ENCODE data around the gene PIEZO1.

Gene PIEZO1

DNA sequence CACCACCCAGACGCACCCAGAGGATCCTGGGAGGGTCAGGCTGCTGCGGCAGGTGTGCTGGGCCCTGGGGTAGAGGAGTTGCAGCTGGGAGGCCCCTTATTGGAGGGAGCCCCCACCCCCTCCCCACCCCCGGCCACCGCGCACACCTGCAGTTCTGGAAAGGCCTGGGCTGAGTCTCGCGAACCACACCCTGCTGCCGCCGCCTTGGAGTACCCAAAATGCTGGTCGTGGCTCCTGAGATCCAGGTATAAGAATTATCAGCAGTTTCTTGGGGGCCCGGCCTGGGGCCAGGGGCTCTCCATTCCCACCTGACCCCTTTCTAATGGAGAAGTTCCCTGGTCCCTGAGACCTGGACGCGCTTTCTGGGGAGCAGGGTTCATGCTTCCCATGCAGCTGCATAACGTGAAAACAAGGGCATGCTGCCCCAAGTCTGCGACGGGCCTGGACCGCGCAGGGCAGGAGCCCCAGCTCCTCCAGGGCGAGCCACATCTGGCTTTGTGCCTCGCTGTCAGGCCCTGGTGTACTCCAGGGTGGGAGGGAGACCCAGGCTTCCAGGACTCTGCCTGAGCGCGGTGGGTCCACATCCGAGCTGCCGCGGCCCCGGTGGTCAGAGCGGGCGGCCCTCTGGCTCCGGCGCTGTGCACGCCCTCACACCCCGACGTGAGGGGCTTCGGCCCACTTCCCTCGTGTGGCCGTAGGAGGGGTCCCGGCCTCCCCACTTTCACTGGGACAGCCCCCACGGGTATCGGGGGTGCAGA is 91.4 kb downstream of the PIEZO1 start:
- no peak overlapping the region for H3K27ac ChIP-seq
- TF ChIP-seq ZFX (IDR thresholded peaks at IDR 0.05; ENCODE audit: borderline replicate concordance), result no peak
- TF ChIP-seq, protein P1, sequence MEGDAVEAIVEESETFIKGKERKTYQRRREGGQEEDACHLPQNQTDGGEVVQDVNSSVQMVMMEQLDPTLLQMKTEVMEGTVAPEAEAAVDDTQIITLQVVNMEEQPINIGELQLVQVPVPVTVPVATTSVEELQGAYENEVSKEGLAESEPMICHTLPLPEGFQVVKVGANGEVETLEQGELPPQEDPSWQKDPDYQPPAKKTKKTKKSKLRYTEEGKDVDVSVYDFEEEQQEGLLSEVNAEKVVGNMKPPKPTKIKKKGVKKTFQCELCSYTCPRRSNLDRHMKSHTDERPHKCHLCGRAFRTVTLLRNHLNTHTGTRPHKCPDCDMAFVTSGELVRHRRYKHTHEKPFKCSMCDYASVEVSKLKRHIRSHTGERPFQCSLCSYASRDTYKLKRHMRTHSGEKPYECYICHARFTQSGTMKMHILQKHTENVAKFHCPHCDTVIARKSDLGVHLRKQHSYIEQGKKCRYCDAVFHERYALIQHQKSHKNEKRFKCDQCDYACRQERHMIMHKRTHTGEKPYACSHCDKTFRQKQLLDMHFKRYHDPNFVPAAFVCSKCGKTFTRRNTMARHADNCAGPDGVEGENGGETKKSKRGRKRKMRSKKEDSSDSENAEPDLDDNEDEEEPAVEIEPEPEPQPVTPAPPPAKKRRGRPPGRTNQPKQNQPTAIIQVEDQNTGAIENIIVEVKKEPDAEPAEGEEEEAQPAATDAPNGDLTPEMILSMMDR (IDR thresholded peaks at IDR 0.05), result no peak

- no peak for TF ChIP-seq ZFX (IDR thresholded peaks at IDR 0.05; ENCODE audit: borderline replicate concordance)
- TF ChIP-seq, protein P1 (IDR thresholded peaks at IDR 0.05), result no peak
- H3K27ac ChIP-seq, result no peak overlapping the region
These were observed 92.2 kb downstream of the PIEZO1 start for GRCh38 chr16:88692861-88693260.

GRCh38 chr16:88691924-88692560 is 93.0 kb downstream of the PIEZO1 start:
- no peak overlapping the region for H3K27ac ChIP-seq
- TF ChIP-seq ZFX (IDR thresholded peaks at IDR 0.05; ENCODE audit: borderline replicate concordance), result no peak
- TF ChIP-seq, protein P1 (IDR thresholded peaks at IDR 0.05), result no peak

GRCh38 chr16:88691129-88691813 is 93.7 kb downstream of the PIEZO1 start:
- TF ChIP-seq ZFX (IDR thresholded peaks at IDR 0.05; ENCODE audit: borderline replicate concordance), result no peak
- TF ChIP-seq, protein P1 (IDR thresholded peaks at IDR 0.05), result no peak
- no peak overlapping the region for H3K27ac ChIP-seq

- TF ChIP-seq, protein P1 (IDR thresholded peaks at IDR 0.05), result no peak
- no peak for TF ChIP-seq ZFX (IDR thresholded peaks at IDR 0.05; ENCODE audit: borderline replicate concordance)
- no peak overlapping the region for H3K27ac ChIP-seq
These were observed 94.5 kb downstream of the PIEZO1 start for GRCh38 chr16:88690341-88691128.

DNA sequence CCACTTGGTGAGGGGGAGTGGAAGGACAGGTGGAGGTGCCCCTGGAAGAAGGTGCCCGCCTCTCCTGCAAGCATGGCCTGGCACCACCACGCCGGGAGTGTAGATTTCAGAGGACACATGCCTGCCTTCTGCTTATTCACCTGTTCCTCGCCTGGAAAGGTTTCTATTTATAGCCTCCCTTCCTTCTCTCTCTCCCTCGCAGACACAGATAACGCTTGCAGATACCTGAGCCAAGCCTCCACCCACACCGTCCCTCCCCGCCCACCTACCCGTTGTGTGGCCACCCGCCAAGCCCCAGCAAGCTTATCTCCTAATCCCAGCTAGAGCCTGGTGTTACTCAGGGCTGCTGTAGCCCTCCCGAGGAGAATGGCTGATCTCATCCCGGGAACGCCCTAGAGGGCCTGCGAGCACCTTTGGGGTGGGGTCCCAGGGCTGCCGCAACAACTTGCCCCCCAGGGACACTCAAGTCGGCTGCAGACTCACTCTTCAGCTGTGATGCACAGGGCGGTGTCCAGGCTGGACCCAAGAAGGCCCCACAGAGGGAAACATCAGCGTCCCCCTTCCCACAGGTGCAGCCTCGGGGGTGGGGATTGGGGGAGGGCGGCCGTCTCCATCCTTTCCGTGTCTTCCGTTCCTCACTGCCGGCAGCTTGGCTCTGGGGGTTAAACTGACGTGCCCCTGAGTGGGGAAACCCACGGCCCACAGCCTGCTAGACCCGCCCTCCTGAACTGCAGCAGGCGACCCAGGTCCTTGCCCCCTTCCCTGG is 96.8 kb downstream of the PIEZO1 start:
- no peak for TF ChIP-seq ZFX (IDR thresholded peaks at IDR 0.05; ENCODE audit: borderline replicate concordance)
- TF ChIP-seq, protein P1 (IDR thresholded peaks at IDR 0.05), result no peak
- H3K27ac ChIP-seq, result peak overlapping the region; percentile 71

Data from 22Rv1 (cell line).